Inflammatory macrophage treated with lipopolysaccharide for 4 hours (primary cell): Measurements from ENCODE around the gene UBTFL1.
"Not testable (repeated sequence)": the region's sequence is repeated elsewhere in the genome, so short reads cannot be mapped to it uniquely, and the experiment has no call there.

Experiments used
- DNase-seq: peaks from one replicate; pipeline ENCODE4 v3.0.0-alpha.2; 2020

The UBTFL1 gene

DNA sequence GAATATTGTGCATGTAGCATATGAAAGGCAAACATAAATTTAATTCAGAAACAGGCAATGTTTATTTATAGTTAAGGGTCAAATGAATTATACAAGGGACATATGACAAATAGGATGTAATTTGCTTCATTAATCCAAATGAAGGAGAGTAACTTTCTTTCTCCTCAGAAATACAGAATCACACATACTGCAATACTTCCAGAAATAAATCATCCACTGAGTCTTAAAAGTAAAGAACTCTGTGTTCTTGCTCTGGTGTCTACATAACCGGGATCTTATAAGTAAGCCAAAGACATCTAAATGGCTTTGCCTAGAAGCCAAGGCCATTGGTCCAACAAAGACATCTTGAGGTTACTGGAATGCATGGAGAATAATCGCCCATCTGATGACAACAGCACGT lies at the start of gene UBTFL1:
Gene UBTFL1, plus strand, starts transcription at position 301 of the 400 bp plus-strand sequence. Its CDS starts 0 bp downstream, at position 301.
- DNase-seq, result not testable (repeated sequence)

DNA sequence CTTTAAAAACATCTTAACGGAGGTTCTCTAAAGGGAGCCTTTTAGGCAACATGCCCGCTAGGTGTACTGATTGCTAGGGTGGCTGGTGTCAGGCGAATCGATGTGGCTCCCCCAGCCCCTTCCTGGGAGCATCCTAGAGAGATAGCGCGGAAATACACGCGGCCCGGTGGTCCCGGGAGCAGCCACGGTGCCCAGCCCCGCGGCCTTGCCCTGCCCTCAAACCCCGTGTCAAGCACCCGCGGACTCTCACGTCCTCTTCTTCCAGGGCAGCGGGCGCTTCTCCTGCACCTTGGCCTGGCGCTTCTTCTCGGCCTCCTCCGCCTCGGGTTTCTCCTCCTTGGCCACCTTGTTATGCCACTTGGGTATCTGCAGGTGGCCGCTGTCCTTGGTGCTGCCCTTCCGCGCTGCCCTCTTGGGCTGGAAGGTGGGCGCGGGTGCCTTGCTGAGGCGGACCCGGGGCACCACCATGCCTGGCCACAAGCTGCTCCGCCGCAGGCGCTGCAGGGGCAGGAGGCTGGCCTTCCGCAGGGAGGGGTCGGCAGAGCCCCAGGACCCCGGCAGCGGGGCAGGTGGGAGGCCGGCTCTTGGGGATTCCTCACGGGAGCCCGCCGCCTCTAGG lies 34.0 kb upstream of the UBTFL1 start:
- DNase-seq, result not testable (repeated sequence)

GRCh38 chr11:90052311-90052710 lies 33.4 kb upstream of the UBTFL1 start:
- DNase-seq, result not testable (repeated sequence)

DNA sequence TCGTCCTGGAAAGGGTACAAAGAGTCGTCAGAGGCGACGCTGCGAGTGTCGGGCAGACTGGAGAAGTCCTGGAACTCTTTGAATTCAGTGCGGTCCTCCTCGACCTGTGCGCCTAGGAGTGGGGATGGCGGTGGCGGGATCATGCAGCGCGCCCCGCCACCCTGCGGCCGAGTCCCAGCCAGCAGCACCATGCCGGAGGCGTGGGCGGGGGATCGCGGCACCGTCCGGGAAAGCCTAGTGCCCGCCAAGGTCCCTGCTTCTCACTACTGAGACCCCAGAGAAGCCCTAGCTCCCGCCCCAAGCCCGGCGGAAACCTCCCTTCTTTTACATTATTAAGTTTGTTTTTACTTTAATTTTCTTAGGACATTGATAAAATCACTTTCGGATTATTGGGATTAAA lies 32.2 kb upstream of the UBTFL1 start:
- not testable (repeated sequence) for DNase-seq

DNA sequence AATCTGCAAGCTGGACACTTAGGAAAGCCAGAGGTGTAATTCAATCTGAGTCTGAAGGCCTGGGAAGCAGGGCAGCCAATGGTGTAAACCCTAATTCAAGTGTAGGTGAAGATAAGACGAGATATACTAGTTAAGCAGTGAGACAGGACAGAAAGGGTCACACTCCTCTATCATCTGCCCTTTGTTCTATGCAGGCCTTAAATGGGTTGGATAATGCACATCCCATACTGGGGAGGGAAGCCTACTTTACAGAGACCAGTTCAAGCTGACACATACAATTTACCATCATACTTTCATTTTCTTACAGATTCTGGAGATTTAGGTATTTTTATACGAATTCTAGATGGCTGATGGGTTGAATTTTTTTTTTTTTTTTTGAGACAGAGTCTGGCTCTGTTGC lies 3.0 kb downstream of the UBTFL1 start:
- not testable (repeated sequence) for DNase-seq

DNA sequence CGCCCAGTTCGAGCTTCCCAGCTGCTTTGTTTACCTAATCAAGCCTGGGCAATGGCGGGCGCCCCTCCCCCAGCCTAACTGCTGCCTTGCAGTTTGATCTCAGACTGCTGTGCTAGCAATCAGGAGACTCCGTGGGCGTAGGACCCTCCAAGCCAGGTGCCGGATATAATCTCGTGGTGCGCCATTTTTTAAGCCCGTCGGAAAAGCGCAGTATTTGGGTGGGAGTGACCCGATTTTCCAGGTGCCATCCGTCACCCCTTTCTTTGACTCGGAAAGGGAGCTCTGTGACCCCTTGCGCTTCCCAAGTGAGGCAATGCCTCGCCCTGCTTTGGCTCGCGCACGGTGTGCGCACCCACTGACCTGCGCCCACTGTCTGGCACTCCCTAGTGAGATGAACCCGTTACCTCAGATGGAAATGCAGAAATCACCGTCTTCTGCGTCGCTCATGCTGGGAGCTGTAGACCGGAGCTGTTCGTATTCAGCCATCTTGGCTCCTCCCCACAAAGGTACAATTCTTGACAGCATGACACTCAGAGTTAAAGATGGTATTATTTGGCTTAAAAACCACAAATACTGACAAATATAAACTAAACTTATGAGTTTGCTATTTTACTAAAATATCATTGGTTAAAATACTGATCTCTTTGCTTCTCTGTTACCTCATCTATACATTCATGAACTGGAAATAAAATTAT lies 9.6 kb downstream of the UBTFL1 start:
- DNase-seq, result not testable (repeated sequence)

DNA sequence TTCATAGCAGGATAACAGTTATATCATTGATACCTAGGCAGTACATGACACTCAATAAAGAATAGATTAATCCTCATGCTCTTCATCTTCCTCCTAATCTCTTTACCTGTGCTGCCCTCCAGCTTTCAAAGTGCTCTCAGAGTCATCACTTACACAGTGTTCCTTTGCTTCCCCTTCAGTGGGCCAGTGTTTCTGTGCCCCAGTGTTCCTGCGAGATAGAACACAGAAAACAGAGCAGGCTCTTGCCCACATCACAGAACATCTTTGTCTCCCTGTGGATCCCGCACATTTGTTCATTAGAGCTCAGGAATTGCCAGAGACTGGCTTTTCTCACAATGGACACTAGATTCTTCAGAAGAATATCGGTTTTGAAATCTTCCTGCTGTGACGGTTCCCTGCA lies 12.5 kb downstream of the UBTFL1 start:
- DNase-seq, result not testable (repeated sequence)

DNA sequence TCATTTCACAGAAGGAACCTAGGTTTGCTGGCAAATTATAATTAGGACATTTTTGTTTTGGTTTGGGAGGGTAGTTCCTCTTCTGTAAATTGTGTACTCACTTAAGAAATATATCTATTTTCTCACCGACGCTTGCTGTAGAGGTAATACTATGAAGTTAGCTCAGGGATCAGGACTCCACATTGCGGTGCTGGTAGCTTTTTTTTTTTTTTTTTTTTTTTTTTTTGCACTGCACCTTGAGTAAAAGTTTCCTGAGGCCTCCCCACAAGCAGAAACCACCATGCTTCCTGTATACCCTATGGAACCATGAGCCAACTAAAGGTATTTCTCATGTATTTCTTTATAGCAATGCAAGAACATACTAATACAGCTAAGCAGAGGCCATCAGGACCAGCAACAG lies 14.7 kb downstream of the UBTFL1 start:
- DNase-seq, result no peak

GRCh38 chr11:90113541-90113940 lies 27.8 kb downstream of the UBTFL1 start:
- no peak for DNase-seq

GRCh38 chr11:90120191-90120590 lies 34.4 kb downstream of the UBTFL1 start:
- DNase-seq, result no peak

DNA sequence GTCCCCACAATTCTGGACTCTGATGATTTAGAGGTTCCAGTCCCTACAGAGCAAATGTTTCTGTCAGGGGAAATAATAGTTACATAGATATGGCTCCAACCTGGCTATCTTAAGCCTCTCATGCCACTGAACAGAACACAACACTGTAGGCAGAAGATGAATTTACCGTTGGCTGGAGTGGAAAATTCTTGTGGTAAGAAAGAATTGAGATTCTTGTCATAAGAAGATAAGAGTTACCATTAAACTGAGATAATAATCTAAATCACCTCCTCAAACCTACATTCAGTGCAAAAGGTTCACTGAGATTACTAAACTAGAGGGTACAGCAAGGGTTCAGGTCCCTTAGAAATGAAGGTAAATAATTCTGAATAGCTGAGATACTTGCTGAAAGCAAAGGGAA lies 38.6 kb downstream of the UBTFL1 start:
- DNase-seq, result no peak

DNA sequence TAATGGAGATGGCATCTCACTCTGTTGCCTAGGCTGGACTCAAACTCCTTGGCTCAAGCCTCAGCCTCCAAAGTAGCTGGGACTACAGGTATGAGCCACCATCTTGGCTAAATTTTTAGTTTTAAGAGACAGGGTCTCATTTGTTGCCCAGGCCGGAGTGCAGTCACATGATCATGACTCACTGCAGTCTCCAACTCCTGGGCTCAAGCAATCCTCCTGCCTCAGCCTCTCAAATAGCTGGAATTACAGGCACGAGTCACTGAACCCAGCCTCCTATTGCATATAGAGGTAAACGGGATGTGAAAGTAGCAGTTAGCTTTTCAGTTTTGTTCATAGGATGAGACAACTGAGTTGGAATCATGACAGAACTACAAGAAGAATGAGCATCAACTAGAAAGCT lies 39.2 kb downstream of the UBTFL1 start:
- DNase-seq, result no peak

DNA sequence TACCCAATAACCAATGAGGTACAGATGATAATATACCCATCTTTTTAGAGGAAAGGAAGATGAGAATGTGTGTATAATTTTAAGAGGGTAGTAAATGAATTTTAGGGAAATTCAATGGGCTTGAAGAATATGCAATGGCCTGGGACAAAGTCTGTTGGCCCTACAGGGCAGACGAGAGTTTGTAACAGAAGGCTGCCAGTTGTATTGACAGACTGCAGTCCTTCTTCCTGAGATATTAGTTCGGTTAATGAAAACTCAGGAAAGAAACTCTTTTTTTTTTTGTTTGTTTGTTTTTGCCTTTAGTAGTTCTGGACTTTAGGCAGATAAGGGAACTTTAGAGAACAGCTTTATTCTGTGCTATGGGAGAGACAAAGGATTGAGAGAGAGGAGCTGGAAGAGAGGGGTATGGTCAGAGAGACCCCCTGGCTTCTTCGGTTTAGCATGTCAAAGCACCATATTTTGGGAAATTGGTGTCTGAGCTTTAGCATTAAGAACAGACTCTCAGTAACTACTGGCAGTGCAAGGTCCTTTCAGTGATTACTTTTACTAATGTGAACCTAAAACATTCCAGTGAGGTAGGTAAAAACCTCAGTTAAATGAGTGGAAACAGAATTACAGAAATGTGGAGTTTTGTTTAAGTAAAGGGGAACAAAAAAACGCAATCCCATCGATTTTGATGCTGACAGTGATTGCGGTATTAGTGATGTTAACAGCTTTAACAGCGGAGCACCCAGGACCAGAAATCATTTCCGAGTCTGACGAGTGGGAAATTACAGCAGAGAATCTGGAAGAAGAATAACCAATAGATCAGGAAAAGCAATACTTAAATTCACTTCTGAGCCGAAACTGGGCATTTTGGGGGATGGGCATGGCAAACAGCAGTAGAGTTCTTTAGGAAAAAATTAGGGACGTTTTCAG lies 48.1 kb downstream of the UBTFL1 start:
- no peak for DNase-seq

DNA sequence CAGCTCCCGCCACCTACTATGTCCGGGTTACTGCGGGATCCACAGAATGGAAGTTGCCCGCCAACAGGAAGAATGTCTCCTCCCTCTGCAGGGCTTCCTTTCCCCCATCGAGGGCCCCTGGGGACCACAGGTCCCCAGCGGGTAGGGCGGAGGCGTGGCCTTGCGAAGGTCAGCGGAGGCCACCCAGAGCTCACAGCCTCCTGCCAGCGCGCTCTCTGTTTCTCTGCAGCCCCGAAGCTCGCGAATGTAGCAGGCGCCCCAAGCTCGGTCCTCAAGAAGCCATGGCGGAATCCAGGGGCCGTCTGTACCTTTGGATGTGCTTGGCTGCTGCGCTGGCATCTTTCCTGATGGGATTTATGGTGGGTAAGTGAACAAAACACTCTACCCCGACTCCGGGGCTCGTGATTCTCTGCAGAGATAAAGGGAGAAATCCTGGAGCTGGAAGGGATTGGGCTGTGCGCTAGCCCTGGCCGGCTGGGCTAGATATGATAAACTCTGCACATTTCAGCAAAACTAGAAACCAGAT lies 48.8 kb downstream of the UBTFL1 start, which contains the start of gene NAALAD2:
Gene NAALAD2, plus strand, starts transcription at position 186 of the 526 bp plus-strand sequence. Its CDS starts 96 bp downstream, at position 282.
- DNase-seq, result no peak

DNA sequence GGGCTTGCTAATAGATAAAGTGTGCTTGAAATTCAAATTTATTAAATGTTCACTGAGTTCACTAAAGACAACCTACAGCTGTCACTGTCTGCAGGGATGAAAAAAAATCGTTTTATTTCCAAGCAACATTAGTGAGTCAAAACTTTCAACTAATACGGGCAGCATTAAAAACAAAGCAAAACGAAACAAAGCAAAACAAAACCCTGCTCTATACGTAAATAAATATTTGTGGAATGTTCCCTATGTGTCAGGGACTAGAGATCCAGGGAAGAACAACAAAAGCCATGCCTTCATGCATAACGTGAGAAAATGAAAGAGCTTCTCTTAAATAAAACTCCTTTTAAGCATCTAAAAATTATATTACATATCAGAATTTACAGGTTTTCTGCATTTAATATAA lies 49.3 kb downstream of the UBTFL1 start:
- DNase-seq, result no peak
